ENCODE results near the gene WWOX.
A peak's percentile ranks its signal among the peaks of the same experiment; 100 is the strongest.

WWOX gene

DNA sequence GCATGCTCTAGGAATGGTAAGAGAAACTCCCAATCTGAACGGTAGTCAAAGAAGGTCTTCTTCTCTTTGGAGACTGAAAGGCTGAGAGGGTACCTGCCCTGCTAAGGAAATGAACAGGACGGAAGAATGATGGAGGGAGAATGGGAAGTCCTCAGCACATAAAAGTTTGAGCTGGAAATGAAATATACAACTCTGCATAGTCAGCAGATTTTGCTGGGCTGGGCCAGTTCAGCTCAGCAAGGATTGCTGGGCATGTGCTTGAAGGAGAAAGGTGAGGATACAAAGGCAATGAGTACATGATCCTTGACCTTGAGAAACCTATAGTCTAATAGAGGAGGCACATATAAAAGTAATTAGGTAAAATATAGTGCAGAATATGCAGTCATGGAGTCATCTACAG, 831.8 kb downstream of the WWOX start:
- no peak for DNase-seq

DNA sequence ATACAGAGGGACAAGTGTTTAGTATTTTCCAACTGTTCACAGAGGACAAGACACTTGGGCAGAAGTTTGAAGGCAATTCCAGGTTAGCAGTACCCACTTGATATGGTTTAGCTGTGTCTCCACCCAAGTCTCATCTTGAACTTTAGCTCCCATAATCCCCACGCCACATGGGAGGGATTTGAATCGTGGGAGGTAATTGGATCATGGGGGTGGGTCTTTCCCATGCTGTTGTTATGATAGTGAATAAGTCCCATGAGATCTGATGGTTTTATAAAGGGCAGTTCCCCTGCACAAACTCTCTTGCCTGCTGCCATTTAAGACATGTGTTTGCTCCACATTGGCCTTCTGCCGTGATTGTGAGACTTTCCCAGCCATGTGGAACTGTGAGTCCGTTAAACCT, 832.2 kb downstream of the WWOX start:
- DNase-seq: no peak

DNA sequence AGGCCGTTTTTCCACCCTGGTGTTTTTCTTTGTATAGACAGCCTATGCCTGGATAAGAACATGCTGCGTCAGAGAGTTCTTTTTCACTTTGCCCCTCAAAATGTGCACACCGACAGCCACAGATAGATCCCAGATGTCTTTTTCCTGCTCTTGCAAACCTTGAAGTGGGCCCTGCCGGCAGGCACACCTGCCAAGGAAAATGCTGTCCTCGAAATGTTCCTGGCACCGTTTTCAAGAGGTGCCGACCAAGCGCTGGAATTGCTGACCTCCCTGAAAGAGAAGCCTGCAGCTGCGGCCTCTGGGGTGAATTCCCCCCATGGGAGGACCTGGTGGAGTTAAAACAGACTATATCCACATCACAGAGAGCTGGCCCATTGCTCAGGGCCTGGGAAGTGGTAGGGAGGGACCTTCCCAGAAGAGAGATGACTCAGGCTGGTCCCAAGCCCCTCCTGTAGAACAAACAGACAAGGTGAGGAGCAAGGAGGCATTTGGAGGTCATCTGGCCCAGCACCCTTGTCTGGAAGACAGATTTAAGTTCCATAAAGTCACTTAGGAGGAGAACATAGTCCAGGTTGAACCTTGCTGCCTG, 833.0 kb downstream of the WWOX start:
- no peak for DNase-seq

DNA sequence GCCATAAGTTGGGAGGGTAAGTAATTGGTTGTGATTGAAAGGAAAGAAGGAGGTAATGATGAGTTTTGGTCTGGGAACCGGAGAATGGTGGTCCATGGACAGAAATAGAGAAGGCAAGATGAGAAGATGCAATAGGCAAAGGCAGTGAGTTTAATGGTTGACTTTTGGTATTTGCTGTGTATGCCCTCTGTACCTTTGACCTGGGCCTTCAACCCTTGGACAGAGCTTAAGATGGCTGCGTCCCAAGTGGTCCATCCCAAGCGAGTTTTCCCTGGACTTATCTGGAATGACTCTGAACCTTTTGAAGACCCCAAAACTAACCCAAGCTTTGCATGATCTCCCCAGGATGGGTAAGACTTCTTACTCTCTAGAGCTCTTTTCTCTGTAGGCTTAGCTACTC, 836.6 kb downstream of the WWOX start:
- DNase-seq: no peak

DNA sequence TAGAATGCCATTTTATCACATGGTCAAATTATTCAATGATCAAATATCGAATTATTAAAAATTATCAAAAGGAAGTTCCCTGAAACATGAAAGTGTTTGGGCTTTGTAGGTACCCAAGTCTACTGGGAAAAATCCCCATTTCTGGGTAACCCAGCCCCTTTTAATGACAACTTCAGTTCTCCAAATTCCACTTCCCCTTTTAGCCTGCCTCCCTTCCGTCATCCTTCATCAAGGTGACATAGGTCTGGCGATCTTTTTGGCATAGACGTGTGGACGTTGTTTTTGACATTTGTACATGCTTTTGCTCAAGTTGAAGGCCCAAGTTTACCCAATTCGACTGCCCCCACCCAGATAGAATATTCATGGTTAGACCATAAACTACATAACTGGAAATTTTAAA, 840.1 kb downstream of the WWOX start:
- no peak for DNase-seq

DNA sequence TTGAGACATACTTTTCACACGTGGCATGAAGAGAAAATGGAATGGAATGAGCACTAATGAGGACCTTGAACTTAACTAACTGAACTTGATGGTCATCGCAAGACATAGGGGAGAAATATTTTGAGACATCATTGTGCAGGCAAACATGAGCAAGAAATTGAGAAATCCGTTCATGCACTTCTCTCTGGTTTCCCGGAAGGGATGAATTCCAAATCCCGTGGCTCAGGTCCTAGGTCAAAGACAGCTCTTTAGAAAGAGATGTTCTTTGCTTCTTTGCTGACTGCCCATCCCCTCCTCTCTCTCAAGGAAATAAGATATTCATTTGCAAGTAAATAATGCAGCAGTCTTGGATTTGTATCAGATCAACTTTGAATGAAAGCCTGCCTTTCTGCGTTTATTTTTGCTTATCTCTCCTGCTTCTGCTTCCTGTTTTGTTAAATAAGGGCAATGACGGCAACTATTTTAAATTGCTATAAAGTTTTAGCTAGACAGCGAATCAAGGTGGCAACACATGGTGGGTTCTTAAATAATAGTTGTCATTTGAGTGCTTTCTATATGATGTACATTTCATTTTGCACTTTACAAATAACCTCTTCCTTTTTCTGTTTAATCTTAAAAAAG, 843.3 kb downstream of the WWOX start:
- DNase-seq: no peak

DNA sequence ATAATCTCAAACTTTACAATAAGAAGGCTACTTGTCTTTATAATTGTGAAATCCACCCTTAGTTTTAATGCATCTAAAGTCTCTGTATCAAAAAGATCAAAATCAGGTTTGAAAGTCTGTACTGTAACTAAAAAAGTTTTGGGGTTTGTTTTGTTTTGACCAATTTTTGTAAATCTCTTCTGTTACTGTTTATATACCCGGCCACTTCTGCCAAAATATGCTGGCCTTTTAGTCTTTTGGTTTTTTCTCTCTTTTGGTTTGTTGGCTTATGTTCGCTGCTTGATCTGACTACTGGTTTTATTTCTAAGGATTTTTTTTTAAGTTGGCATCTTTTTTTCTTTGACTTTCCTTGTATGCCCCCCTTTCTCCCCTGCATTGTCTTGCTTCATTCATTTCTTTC, 845.9 kb downstream of the WWOX start:
- DNase-seq: no peak

DNA sequence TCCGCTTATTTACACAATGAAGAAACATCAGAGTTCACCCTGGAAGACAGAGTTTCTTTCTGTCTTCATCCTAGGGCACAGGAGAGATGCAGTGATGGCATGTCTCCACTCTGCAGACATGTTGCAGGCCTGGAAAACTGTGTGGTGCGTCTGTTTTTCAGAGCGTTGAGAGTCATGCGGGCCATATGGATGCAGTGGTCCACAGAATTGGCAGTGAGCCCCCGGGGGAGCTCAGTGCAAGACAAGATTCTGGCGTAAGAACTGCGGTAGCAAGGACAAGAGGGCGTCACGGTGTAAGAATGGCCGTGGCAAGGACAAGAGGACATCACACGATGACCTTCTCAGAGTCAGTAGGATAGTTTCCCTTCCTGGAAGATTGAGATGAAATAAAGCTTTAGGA, 847.1 kb downstream of the WWOX start:
- DNase-seq: no peak

DNA sequence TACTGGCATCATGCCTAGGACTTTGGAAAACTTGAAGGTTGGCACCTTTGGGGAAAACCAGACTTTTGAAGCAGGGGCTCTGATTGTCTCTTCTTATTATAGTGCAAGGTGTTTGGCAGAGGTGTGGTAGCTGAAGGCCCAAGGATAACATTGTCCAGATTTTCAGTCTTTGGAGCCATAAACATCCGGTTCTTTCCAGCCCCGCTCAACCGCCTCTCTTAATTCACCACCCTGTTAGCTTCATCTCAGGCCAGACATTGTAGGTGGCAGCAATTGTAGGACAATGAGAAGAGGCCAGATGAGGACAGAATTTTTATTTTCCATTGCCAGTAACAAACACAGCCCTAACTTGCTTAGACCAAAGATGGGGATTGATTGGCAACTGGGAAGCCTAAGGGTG, 851.3 kb downstream of the WWOX start:
- no peak for DNase-seq

DNA sequence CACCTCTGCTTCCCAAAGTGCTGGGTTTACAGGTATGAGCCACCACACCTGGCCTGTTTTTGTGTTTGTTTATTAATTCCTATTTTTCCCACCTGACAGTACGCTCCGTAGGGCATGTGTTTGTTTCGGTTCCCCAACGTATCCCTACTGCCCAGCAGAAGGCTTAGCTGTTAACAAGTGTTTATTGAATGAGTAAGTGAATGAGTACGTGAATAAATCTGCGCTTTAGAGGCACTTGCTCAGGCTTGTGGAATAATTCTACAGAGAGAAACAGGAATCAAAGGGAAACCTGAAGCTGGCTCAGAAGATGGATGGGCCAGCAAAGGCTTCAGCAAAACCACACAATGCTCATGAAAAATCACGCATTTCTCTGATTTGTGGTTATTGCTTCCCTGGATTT, 853.2 kb downstream of the WWOX start:
- DNase-seq: no peak

DNA sequence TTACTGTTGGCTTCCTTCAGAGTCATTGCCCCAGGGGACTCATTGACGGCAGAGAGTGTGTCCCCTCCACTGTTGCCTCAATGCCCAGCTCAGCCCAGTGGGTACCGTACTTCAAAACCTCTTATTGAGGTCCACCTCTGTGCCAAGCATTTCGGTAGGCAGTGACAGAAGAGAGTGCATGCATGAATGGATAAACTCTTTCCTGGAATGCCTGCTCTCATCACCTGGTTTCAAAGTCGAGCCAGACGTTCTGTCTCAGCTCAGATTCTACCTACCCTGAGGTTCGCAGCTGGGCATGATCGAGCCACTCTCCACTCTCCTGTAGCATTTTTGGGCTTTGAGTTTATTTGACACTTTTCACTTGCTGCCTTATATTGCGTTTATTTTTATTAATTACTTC, 854.1 kb downstream of the WWOX start:
- DNase-seq: no peak

DNA sequence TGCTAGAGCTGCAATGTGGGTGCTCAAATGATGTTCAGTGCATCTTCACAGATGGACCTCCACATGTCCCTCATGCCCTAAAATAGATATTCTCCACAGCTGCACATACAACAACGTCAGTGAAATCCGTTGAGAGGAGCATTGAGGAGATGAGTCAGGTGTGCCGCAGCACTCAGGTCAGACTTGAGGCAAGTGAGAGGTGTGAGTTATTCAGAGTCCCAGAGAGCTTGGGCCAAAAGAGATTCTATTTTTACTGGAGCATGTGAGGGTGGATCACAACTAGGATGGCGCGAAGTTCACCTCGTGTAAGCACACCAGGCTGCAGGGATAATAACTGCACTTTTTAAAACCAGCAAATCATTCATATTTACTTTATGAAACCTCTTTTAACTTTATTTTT, 855.8 kb downstream of the WWOX start:
- no peak for DNase-seq

DNA sequence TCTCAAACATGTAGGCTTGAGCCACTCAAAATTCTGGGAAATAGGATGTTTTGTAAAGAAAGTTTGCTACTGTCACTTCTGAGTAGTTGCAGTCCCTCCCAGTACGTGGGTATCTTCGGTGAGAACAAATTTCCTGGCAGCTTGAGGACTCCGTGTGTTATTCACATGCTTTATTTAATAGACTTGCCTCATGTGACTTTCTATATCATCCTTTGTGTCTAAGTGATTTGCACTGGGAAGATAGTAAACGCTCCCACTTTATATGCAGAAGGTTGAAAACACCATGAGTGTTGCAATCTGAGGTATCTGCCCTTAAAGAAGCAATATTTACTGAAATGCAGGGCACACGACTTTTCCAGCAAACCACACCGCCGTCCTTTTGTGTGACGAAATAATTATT, 857.4 kb downstream of the WWOX start:
- no peak for DNase-seq

DNA sequence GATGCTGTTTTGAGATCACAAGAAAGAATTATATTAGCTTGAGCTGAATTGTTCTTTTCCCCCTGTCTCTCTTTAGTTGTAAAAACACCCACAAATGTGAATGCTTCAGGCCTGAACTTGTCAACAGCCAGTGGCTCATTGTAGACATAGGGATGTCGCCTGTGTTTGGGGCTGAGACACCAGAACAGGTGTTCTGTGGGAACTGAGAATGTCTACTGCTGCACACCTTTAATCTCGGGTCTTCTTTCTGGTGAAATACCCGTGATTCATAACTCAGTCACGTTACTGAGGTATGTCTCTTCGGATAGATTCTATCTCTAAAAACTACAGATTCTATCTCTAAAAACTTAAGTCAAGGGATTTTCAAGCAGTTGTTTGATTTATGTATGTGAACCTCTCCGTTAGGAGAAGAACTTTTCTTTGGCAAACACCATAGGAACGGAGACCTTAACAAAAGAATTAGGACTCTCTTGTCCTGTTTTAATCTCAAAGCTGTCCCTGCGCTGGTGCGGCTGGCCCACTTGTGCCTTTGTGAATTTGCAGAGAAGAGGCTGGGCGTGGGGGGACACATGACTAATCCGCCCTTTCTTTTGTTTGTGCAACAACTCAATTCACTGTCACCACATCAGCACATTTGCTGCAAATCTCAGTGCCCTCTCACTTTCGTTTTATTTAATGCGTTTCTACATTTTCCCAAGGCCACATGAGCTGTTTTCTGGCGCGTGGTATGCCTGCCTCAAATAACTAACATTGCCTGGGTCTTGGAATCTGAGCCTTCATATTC, 858.1 kb downstream of the WWOX start:
- peak in 1 of 5 donors; percentile 28 for DNase-seq

DNA sequence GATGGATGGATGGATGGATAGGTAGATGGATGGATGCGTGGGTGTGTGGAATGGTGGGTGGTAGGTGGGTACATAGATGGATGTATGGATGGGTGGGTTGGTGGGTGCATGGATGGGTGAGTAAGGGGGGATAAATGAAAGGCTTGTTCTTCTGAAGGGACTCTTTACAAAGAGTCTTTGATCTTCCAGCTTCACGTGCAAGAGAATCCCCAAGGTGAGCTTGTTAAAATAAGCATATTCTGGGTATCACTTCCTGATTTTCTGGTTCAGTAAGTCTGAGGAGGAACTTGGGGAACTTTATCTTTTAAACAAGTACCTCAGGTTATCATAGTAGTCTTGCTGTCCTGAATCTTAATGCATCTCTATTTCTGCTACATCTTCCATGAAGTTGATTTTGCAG, 862.0 kb downstream of the WWOX start:
- no peak for DNase-seq

DNA sequence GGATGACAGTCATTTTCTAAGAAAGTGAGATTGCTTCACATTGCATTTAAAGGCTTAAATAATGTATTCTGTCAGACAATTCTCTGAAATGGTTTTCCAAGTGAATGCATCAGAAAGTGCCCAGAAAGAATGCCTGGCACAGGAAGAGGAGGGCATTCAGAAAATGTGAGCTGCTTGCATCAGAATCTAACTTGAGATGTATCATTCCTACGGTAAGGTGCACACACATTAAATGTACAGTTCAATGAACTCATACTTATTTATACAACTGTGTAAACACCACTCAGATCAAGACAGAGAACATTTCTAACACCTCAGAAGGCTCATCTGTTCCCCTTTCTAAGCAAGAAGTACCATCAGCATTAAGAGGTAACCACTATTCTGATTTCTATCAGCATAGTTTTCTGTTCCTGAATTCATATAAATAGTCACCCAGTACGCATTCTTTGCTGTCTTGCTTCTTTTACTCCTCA, 863.0 kb downstream of the WWOX start:
- peak in 1 of 5 donors; percentile 81 for DNase-seq

DNA sequence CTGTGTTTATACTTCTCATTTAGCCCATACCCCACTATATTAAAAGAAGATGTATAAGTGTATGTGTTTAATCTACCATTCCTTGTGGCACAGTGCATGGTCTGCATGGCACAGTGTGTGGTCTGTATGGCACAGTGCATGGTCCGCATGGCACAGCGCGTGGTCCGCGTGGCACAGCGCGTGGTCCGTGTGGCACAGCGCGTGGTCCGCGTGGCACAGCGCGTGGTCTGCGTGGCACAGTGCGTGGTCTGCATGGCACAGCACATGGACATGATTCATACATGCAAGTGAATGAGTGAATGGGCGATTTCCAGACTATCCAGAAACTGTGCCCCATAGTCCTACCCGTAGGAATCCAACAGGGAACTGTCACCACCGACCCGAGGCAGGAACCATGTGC, 868.5 kb downstream of the WWOX start:
- no peak for DNase-seq

DNA sequence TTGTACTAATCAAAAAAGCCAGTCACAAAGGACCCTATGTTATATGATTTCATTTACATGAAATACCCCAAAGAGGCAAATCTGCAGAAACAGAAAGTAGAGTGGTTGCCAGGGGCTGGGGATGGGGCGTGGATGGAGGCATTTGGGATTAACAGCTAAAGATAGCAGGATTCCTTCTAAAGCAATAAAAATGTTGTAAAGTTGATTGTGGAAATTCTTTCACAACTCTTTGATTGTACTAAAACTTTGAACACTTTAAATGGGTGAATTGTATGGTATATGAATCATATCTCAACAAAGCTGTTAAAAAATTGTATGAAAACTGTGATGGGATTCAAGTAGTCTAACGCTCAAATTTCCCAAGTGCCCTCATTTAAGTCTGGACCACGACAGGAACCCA, 870.3 kb downstream of the WWOX start:
- DNase-seq: no peak

DNA sequence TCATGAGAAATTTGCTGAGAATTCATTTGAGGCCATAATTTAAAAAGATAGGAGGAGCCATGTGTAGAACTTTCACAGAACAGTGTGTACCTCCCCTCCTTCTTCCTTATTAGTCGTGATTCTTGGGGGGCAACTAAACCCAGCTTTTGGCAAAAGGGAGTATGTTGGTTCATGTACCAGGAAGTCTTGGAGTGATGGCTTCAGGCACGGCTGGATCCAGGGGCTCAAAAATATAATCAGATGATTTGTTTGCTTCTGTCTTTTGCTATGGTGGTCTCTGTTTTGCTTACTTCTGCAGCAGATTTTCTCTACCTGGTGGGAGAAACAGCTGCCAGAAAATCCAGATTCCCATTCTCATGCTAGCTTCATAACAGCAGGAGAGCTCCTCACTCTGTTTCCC, 871.2 kb downstream of the WWOX start:
- DNase-seq: no peak

DNA sequence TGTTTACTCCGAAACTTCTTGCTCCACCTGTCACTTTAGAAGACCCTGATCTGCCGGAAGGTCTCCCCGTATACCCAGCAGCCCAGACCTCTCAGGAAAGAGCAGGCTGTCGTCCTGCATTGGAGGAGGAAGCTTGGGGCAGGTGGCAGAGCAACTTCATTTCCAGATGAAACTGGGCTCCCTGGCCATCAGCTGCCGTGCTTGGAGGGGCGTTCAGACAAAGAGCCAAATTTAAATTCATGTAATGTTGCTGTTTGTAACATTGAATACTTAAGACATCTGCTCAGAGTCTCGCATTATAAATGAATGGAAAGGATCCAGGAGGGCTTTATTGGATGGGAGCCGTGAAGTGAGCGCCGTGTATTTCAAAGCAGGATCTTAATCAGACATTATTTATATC, 872.6 kb downstream of the WWOX start:
- no peak for DNase-seq

DNA sequence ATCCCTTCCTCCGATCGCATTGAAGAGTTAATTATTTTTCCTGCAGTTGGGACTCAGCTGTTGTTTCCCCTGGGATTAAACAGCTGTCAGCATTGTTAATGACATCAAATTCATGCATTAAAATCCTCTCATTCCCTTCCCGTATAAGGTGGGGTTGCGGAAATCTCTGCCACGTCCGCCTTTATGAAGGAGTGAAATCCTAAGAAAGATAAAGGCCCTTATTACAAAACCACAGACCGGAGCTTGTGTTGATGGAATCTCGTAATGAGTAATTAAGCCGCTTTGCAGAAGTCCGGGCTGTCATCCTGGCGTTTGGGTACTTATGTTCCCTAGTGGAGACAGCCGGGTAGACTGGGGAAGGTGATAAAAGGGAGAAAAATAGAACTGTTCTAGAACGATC, 873.5 kb downstream of the WWOX start:
- no peak for DNase-seq

DNA sequence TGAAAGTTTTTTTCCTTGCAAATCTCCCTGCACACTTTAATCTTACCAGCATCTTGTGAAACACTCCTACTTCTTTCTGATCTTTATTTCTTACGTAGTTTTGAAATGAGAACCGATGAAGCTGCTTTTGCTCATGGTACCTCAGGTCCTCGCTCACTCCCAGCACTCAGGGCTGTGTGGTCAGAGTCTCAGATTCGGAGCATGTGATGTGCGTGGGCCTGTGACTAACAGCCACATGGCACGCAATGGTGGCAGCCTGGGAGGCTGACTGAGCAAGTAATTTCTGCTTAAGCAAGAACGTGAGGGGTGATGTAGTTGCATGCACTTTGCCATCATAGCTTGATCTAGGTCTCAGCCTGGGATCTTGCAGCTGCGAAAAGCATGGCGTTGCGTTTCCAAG, 876.8 kb downstream of the WWOX start:
- DNase-seq: peak in 1 of 5 donors; percentile 33

DNA sequence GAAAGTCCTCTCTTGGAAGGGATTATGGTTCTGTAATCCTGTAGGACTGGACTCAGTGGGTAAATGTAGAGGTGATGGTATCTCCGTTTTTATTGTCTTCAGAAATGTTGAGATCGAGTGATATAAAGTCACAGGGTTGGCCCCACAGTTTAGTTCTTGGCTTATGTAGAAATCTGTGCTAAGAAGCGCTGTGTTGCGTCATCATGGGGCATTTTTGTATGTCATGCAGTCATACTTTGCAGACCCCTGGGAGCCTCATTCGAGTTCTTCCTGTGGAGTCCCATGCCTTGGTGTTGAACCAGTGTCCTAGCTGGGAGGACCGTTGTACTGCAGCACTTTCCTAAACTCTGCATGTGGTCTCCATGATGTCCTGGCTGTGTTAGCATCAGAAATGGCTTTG, 881.4 kb downstream of the WWOX start:
- DNase-seq: no peak

DNA sequence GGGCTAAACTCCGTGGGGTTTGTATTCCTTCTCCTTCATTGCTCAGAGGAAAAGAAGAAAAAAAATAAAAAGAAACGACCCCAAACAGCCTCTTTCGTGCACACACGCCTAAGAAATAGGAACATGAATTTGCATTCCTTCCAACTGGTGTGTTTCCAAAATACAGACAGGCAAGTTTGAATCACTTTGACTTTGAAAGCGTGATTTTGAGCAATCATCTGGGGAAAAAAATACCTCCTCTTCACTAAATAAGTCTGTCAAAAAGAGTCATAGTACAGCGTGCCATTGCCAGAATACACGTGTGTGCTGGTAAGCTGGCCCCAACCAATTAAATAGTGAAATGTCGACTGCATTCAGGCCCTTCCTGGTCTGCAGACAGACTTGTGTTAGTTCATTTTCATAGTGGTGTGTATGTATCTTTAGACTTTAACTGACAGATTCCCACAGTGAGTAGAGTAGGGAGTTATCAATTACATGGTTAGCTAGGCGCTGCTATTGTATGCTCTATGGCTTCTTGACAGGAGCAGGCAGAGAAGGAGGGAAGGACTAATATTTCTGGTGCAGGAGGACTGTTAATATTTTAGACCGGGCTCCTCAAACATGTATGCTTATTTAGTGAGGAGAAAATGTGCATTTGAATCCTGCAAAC, 882.8 kb downstream of the WWOX start:
- DNase-seq: no peak

Data from T-helper 1 cell (primary cell).